WTC11 (cell line): ENCODE data around the gene LYPD6B. TPM values are rescaled to one million over a fixed set of nuclear protein-coding genes. Genes with fewer than 3 reads are reported as not detected.

Experiments
- ATAC-seq: fragments of 200-7000 bp; cut with Tn5 transposase; 2 replicates; pipeline ENCODE4 v1.10.0; 2021; ENCODE audit warnings: mild to moderate bottlenecking, moderate library complexity
- CTCF ChIA-PET: fragments of 300-600 bp; sonication (Branson Sonifier 250); formaldehyde crosslinking; loops from one replicate; lab custom pipeline; 2021; ENCODE audit warnings: antibody characterized with exemption; lab: Charles Lee
- POLR2A ChIA-PET: fragments of 350-600 bp; sonication (Branson Sonifier 250); formaldehyde crosslinking; loops from one replicate; lab custom pipeline; 2021; ENCODE audit warnings: antibody characterized with exemption; lab: Charles Lee
- DNase-seq: peaks from one replicate; pipeline ENCODE4 v3.0.0; 2021; ENCODE audit warnings: low spot score
- H3K27ac Mint-ChIP-seq: 2 replicates; pipeline ENCODE4 v1.8.0; 2021; ENCODE audit warnings: mixed read lengths
- H3K27me3 Mint-ChIP-seq: 2 replicates; pipeline ENCODE4 v1.8.0; 2021; ENCODE audit warnings: low read depth, mild to moderate bottlenecking, moderate library complexity, mixed read lengths
- H3K36me3 Mint-ChIP-seq: 2 replicates; pipeline ENCODE4 v1.8.0; 2021; ENCODE audit warnings: mixed read lengths
- H3K4me1 Mint-ChIP-seq: 2 replicates; pipeline ENCODE4 v1.8.0; 2022; ENCODE audit warnings: mixed read lengths
- H3K4me3 Mint-ChIP-seq: 2 replicates; pipeline ENCODE4 v1.8.0; 2021; ENCODE audit warnings: mild to moderate bottlenecking, moderate library complexity, mixed read lengths
- H3K9me3 Mint-ChIP-seq: 2 replicates; pipeline ENCODE4 v1.8.0; 2021; ENCODE audit warnings: mixed read lengths
- AFF4 ChIP-seq: sonication (generic); formaldehyde crosslinking; IDR thresholded peaks from 2 replicates; pipeline ENCODE4 v1.8.1; 2023; ENCODE audit warnings: mild to moderate bottlenecking, missing genetic modification reagents, borderline replicate concordance
- AR ChIP-seq: fragments of 250-450 bp; sonication (Bioruptor Pico); IDR thresholded peaks from 2 replicates; pipeline ENCODE4 v1.9.0; 2021; ENCODE audit warnings: mild to moderate bottlenecking
- ATF3 ChIP-seq: sonication (generic); formaldehyde crosslinking; conservative IDR thresholded peaks from 2 replicates; pipeline ENCODE4 v1.8.1; 2022; ENCODE audit warnings: mild to moderate bottlenecking, missing genetic modification reagents
- GABPB1 ChIP-seq: sonication (generic); formaldehyde crosslinking; IDR thresholded peaks from 2 replicates; pipeline ENCODE4 v1.8.1; 2023; ENCODE audit warnings: mild to moderate bottlenecking, missing genetic modification reagents
- IRF2 ChIP-seq: sonication (generic); formaldehyde crosslinking; IDR thresholded peaks from 2 replicates; pipeline ENCODE4 v1.8.0; 2022; ENCODE audit warnings: low read depth, missing genetic modification reagents, borderline replicate concordance
- JAZF1 ChIP-seq: fragments of 250-450 bp; sonication (Bioruptor Pico); IDR thresholded peaks from 2 replicates; pipeline ENCODE4 v1.9.0; 2021; ENCODE audit warnings: moderate library complexity, mild to moderate bottlenecking, inconsistent platforms
- NR1H2 ChIP-seq: sonication (generic); formaldehyde crosslinking; IDR thresholded peaks from 2 replicates; pipeline ENCODE4 v1.9.0; 2021; ENCODE audit warnings: mild to moderate bottlenecking, moderate library complexity, missing genetic modification reagents
- PRRX2 ChIP-seq: fragments of 250-450 bp; sonication (Bioruptor Pico); IDR thresholded peaks from 2 replicates; pipeline ENCODE4 v1.8.0; 2021; ENCODE audit warnings: mild to moderate bottlenecking
- RORB ChIP-seq: fragments of 250-450 bp; sonication (Bioruptor Pico); IDR thresholded peaks from 2 replicates; pipeline ENCODE4 v1.9.0; 2021; ENCODE audit warnings: mild to moderate bottlenecking
- TCF7 ChIP-seq: sonication (generic); formaldehyde crosslinking; IDR thresholded peaks from 2 replicates; pipeline ENCODE4 v1.8.0; 2022; ENCODE audit warnings: mild to moderate bottlenecking, low read depth, missing genetic modification reagents, moderate library complexity
- ZNF263 ChIP-seq: sonication (generic); formaldehyde crosslinking; IDR thresholded peaks from 2 replicates; pipeline ENCODE4 v1.8.1; 2022; ENCODE audit warnings: low read depth, mild to moderate bottlenecking, moderate library complexity, missing genetic modification reagents
- ZNF281 ChIP-seq: sonication (generic); formaldehyde crosslinking; IDR thresholded peaks from 2 replicates; pipeline ENCODE4 v1.8.0; 2023; ENCODE audit warnings: mild to moderate bottlenecking, missing genetic modification reagents
- ZNF396 ChIP-seq: fragments of 250-450 bp; sonication (Bioruptor Pico); IDR thresholded peaks from 2 replicates; pipeline ENCODE4 v1.8.0; 2021; ENCODE audit warnings: mild to moderate bottlenecking, moderate library complexity, borderline replicate concordance
- ZNF671 ChIP-seq: fragments of 250-450 bp; sonication (Bioruptor Pico); IDR thresholded peaks from 2 replicates; pipeline ENCODE4 v1.8.0; 2021; ENCODE audit warnings: mild to moderate bottlenecking
- total RNA-seq: library from RNA; stranded (reverse); gene quantifications from 3 replicates; pipeline ENCODE4 v1.2.3, GENCODE V29; 2021
- TF ChIP-seq, protein P1 (sequence below): sonication (generic); formaldehyde crosslinking; IDR thresholded peaks from 2 replicates; pipeline ENCODE4 v1.8.1; 2022; ENCODE audit warnings: low read depth, missing genetic modification reagents, borderline replicate concordance
- TF ChIP-seq, protein P2 (sequence below): sonication (generic); formaldehyde crosslinking; IDR thresholded peaks from 2 replicates; pipeline ENCODE4 v1.8.1; 2022; ENCODE audit warnings: low read depth, mild to moderate bottlenecking, moderate library complexity, missing genetic modification reagents, borderline replicate concordance
- TF ChIP-seq, protein P3 (sequence below): sonication (generic); formaldehyde crosslinking; IDR thresholded peaks from 2 replicates; pipeline ENCODE4 v1.8.1; 2023; ENCODE audit warnings: mild to moderate bottlenecking, missing genetic modification reagents
- TF ChIP-seq, protein P4 (sequence below): sonication (generic); formaldehyde crosslinking; IDR thresholded peaks from 2 replicates; pipeline ENCODE4 v1.8.0; 2023; ENCODE audit warnings: missing genetic modification reagents

The LYPD6B gene
- total RNA-seq, 1 experiment from 2014 or later = 1.6 TPM

DNA sequence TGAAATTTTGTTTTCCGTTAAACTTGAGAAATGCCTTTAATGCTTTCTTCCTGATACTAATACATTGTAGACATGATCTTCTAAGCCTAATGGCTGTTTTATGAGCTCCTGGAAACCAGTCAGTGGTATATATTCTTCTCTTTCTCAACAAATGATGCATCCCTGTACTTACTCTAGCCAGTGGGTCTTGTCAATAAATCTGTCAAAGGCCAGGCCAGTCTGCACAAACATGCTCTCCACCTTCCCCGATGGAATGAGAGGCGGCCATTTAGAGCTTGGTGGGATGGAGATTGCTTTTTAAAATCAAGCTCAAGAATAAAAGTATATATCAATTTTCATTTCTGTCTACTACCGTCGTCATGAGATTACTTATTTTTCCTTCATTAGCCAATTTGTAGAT, 140.1 kb downstream of the LYPD6B start:
- DNase-seq = no peak
- POLR2A ChIA-PET = no interaction called here
- no peaks in the 10 kb centered on the region for H3K9me3 Mint-ChIP-seq
- TF ChIP-seq ZNF671 (CRISPR knock-in tag) (no peak), ATF3 (CRISPR knock-in tag) (no peak), PRRX2 (no peak), NR1H2 (no peak), TCF7 (CRISPR knock-in tag) (no peak), JAZF1 (CRISPR knock-in tag) (no peak), IRF2 (CRISPR knock-in tag) (no peak), RORB (CRISPR knock-in tag) (no peak), GABPB1 (no peak), ZNF281 (CRISPR knock-in tag) (no peak), AR (CRISPR knock-in tag) (no peak), AFF4 (CRISPR knock-in tag) (no peak), ZNF263 (CRISPR knock-in tag) (no peak), ZNF396 (CRISPR knock-in tag) (no peak)
- TF ChIP-seq, protein P1, sequence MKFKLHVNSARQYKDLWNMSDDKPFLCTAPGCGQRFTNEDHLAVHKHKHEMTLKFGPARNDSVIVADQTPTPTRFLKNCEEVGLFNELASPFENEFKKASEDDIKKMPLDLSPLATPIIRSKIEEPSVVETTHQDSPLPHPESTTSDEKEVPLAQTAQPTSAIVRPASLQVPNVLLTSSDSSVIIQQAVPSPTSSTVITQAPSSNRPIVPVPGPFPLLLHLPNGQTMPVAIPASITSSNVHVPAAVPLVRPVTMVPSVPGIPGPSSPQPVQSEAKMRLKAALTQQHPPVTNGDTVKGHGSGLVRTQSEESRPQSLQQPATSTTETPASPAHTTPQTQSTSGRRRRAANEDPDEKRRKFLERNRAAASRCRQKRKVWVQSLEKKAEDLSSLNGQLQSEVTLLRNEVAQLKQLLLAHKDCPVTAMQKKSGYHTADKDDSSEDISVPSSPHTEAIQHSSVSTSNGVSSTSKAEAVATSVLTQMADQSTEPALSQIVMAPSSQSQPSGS (CRISPR knock-in tag) = no peak
- TF ChIP-seq, protein P2, sequence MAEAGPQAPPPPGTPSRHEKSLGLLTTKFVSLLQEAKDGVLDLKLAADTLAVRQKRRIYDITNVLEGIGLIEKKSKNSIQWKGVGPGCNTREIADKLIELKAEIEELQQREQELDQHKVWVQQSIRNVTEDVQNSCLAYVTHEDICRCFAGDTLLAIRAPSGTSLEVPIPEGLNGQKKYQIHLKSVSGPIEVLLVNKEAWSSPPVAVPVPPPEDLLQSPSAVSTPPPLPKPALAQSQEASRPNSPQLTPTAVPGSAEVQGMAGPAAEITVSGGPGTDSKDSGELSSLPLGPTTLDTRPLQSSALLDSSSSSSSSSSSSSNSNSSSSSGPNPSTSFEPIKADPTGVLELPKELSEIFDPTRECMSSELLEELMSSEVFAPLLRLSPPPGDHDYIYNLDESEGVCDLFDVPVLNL (CRISPR knock-in tag) = no peak
- TF ChIP-seq, protein P3, sequence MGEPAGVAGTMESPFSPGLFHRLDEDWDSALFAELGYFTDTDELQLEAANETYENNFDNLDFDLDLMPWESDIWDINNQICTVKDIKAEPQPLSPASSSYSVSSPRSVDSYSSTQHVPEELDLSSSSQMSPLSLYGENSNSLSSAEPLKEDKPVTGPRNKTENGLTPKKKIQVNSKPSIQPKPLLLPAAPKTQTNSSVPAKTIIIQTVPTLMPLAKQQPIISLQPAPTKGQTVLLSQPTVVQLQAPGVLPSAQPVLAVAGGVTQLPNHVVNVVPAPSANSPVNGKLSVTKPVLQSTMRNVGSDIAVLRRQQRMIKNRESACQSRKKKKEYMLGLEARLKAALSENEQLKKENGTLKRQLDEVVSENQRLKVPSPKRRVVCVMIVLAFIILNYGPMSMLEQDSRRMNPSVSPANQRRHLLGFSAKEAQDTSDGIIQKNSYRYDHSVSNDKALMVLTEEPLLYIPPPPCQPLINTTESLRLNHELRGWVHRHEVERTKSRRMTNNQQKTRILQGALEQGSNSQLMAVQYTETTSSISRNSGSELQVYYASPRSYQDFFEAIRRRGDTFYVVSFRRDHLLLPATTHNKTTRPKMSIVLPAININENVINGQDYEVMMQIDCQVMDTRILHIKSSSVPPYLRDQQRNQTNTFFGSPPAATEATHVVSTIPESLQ (CRISPR knock-in tag) = no peak
- TF ChIP-seq, protein P4, sequence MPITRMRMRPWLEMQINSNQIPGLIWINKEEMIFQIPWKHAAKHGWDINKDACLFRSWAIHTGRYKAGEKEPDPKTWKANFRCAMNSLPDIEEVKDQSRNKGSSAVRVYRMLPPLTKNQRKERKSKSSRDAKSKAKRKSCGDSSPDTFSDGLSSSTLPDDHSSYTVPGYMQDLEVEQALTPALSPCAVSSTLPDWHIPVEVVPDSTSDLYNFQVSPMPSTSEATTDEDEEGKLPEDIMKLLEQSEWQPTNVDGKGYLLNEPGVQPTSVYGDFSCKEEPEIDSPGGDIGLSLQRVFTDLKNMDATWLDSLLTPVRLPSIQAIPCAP (CRISPR knock-in tag) = no peak
- TF ChIP-seq, all 79 proteins: peak for 0
- H3K27ac Mint-ChIP-seq = no peak overlapping the region
- H3K4me3 Mint-ChIP-seq = no peak overlapping the region
- no peak for ATAC-seq
- H3K36me3 Mint-ChIP-seq = no peaks in the 10 kb centered on the region
- H3K4me1 Mint-ChIP-seq = 0 out of 2 replicates have a peak, but pooled peaks cover 5% of the 10 kb centered on the region
- no peaks in the 10 kb centered on the region for H3K27me3 Mint-ChIP-seq
- CTCF ChIA-PET = interaction anchor here (1.2 kb wide), 1 partner anchor 331 kb away, joined by 3 read pairs; no protein-coding TSS in a partner anchor
